Measurements from ENCODE around the gene SBF2.

SBF2 gene

GRCh38 chr11:10320736-10321465 is 26.9 kb upstream of the SBF2 start:
- TF ChIP-seq POLR2AphosphoS5 (IDR thresholded peaks at IDR 0.05; ENCODE audit: low read depth, low read length) (no peak), SIN3A (IDR thresholded peaks at IDR 0.05; ENCODE audit: borderline replicate concordance, insufficient read depth, low read length) (no peak), TAF1 (IDR thresholded peaks at IDR 0.05; ENCODE audit: borderline replicate concordance, insufficient read depth, low read length) (no peak), FOXP2 (optimal IDR thresholded peaks at IDR 0.05; ENCODE audit: borderline replicate concordance, extremely low read depth, extremely low read length, insufficient read depth) (no peak)
- TF ChIP-seq, protein P1, sequence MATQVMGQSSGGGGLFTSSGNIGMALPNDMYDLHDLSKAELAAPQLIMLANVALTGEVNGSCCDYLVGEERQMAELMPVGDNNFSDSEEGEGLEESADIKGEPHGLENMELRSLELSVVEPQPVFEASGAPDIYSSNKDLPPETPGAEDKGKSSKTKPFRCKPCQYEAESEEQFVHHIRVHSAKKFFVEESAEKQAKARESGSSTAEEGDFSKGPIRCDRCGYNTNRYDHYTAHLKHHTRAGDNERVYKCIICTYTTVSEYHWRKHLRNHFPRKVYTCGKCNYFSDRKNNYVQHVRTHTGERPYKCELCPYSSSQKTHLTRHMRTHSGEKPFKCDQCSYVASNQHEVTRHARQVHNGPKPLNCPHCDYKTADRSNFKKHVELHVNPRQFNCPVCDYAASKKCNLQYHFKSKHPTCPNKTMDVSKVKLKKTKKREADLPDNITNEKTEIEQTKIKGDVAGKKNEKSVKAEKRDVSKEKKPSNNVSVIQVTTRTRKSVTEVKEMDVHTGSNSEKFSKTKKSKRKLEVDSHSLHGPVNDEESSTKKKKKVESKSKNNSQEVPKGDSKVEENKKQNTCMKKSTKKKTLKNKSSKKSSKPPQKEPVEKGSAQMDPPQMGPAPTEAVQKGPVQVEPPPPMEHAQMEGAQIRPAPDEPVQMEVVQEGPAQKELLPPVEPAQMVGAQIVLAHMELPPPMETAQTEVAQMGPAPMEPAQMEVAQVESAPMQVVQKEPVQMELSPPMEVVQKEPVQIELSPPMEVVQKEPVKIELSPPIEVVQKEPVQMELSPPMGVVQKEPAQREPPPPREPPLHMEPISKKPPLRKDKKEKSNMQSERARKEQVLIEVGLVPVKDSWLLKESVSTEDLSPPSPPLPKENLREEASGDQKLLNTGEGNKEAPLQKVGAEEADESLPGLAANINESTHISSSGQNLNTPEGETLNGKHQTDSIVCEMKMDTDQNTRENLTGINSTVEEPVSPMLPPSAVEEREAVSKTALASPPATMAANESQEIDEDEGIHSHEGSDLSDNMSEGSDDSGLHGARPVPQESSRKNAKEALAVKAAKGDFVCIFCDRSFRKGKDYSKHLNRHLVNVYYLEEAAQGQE (IDR thresholded peaks at IDR 0.05; ENCODE audit: insufficient read depth in 1 of 2, low read depth in 2 of 2, low read length in 2 of 2): no peak

GRCh38 chr11:10319702-10320558 is 25.9 kb upstream of the SBF2 start:
- TF ChIP-seq TAF1 (IDR thresholded peaks at IDR 0.05; ENCODE audit: borderline replicate concordance, insufficient read depth, low read length): no peak
- TF ChIP-seq FOXP2 (optimal IDR thresholded peaks at IDR 0.05; ENCODE audit: borderline replicate concordance, extremely low read depth, extremely low read length, insufficient read depth): no peak
- TF ChIP-seq SIN3A (IDR thresholded peaks at IDR 0.05; ENCODE audit: borderline replicate concordance, insufficient read depth, low read length): no peak
- TF ChIP-seq, protein P1 (IDR thresholded peaks at IDR 0.05; ENCODE audit: insufficient read depth in 1 of 2, low read depth in 2 of 2, low read length in 2 of 2): no peak
- no peak for TF ChIP-seq POLR2AphosphoS5 (IDR thresholded peaks at IDR 0.05; ENCODE audit: low read depth, low read length)

DNA sequence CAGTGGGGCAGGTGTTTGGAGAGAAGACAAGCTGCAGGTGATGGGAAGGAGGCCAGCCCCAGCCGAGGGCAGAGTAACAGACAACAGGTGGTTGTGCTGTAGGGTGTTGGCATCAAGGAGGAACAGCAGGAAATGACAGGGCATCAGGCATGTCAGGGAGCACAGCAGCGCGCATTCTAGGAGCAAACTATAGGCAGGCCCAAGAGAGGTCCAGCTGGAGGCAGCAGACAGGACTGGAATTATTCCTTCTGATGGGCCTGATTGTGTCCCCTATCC is 24.4 kb upstream of the SBF2 start:
- no peak for TF ChIP-seq POLR2AphosphoS5 (IDR thresholded peaks at IDR 0.05; ENCODE audit: low read depth, low read length)
- TF ChIP-seq, protein P1 (IDR thresholded peaks at IDR 0.05; ENCODE audit: insufficient read depth in 1 of 2, low read depth in 2 of 2, low read length in 2 of 2): no peak
- no peak for TF ChIP-seq SIN3A (IDR thresholded peaks at IDR 0.05; ENCODE audit: borderline replicate concordance, insufficient read depth, low read length)
- TF ChIP-seq TAF1 (IDR thresholded peaks at IDR 0.05; ENCODE audit: borderline replicate concordance, insufficient read depth, low read length): no peak
- no peak for TF ChIP-seq FOXP2 (optimal IDR thresholded peaks at IDR 0.05; ENCODE audit: borderline replicate concordance, extremely low read depth, extremely low read length, insufficient read depth)

GRCh38 chr11:10317776-10318526 is 23.9 kb upstream of the SBF2 start:
- no peak for TF ChIP-seq TAF1 (IDR thresholded peaks at IDR 0.05; ENCODE audit: borderline replicate concordance, insufficient read depth, low read length)
- no peak for TF ChIP-seq SIN3A (IDR thresholded peaks at IDR 0.05; ENCODE audit: borderline replicate concordance, insufficient read depth, low read length)
- TF ChIP-seq POLR2AphosphoS5 (IDR thresholded peaks at IDR 0.05; ENCODE audit: low read depth, low read length): no peak
- no peak for TF ChIP-seq FOXP2 (optimal IDR thresholded peaks at IDR 0.05; ENCODE audit: borderline replicate concordance, extremely low read depth, extremely low read length, insufficient read depth)
- TF ChIP-seq, protein P1 (IDR thresholded peaks at IDR 0.05; ENCODE audit: insufficient read depth in 1 of 2, low read depth in 2 of 2, low read length in 2 of 2): no peak

All from PFSK-1 (cell line).